GM23338 (cell line): Measurements from ENCODE around the gene CHST12. TPM values are rescaled to one million over a fixed set of nuclear protein-coding genes. Genes with fewer than 3 reads are reported as not detected.

ENCODE experiments used
- ATAC-seq: fragments of 200-7000 bp; cut with Tn5 transposase; 3 replicates; pipeline ENCODE4 v1.9.1; 2020
- DNase-seq: peaks from one replicate; pipeline ENCODE4 v3.0.0-alpha.2; 2015; ENCODE audit warnings: low spot score
- H2AFZ ChIP-seq: fragments of 200-600 bp; sonication (generic); 2 replicates; pipeline ENCODE4 v1.8.0; 2016; ENCODE audit warnings: antibody characterized with exemption, mild to moderate bottlenecking, moderate library complexity
- H3F3A ChIP-seq: fragments of 200-600 bp; sonication (generic); replicated peaks from 2 replicates; pipeline ENCODE4 v1.8.0; 2017; ENCODE audit warnings: antibody characterized with exemption, mixed run types, low read depth
- H3K27ac ChIP-seq: fragments of 200-600 bp; sonication (generic); 2 replicates; pipeline ENCODE4 v1.6.1; 2016; ENCODE audit warnings: low read depth
- H3K27me3 ChIP-seq: fragments of 200-600 bp; sonication (generic); 2 replicates; pipeline ENCODE4 v1.8.0; 2016; ENCODE audit warnings: mild to moderate bottlenecking, mixed run types, moderate library complexity; ENCODE audit not compliant: insufficient read depth
- H3K36me3 ChIP-seq: fragments of 200-600 bp; sonication (generic); 2 replicates; pipeline ENCODE4 v1.8.0; 2016; ENCODE audit warnings: mild to moderate bottlenecking; ENCODE audit not compliant: insufficient read depth
- H3K4me1 ChIP-seq: fragments of 200-600 bp; sonication (generic); 2 replicates; pipeline ENCODE4 v1.8.0; 2016; ENCODE audit warnings: mild to moderate bottlenecking, moderate library complexity; ENCODE audit not compliant: insufficient read depth
- H3K4me2 ChIP-seq: fragments of 200-600 bp; sonication (generic); 2 replicates; pipeline ENCODE4 v1.7.1; 2017; ENCODE audit warnings: mixed run types
- H3K4me3 ChIP-seq: fragments of 200-600 bp; sonication (generic); 2 replicates; pipeline ENCODE4 v1.6.1; 2016; ENCODE audit warnings: mixed run types
- H3K79me2 ChIP-seq: fragments of 200-600 bp; sonication (generic); replicated peaks from 2 replicates; pipeline ENCODE4 v1.8.0; 2017; ENCODE audit warnings: mild to moderate bottlenecking; ENCODE audit not compliant: insufficient read depth
- H3K9me2 ChIP-seq: fragments of 200-600 bp; sonication (generic); 2 replicates; pipeline ENCODE4 v1.8.0; 2017; ENCODE audit not compliant: insufficient read depth
- H4K20me1 ChIP-seq: fragments of 200-600 bp; sonication (generic); replicated peaks from 2 replicates; pipeline ENCODE4 v1.8.0; 2017; ENCODE audit warnings: mild to moderate bottlenecking; ENCODE audit not compliant: insufficient read depth
- H3K27ac Mint-ChIP-seq: 2 replicates; pipeline ENCODE4 v1.8.0; 2020; ENCODE audit warnings: inconsistent platforms, mild to moderate bottlenecking, moderate library complexity, mixed read lengths
- H3K27me3 Mint-ChIP-seq: 3 replicates; pipeline ENCODE4 v1.8.0; 2022; ENCODE audit warnings: low read depth, mild to moderate bottlenecking, moderate library complexity, mixed read lengths, inconsistent platforms; ENCODE audit not compliant: insufficient read depth, poor library complexity
- H3K36me3 Mint-ChIP-seq: 3 replicates; pipeline ENCODE4 v1.8.0; 2021; ENCODE audit warnings: low read depth, mild to moderate bottlenecking, inconsistent platforms, moderate library complexity, mixed read lengths
- H3K4me1 Mint-ChIP-seq: 3 replicates; pipeline ENCODE4 v1.8.0; 2020; ENCODE audit warnings: mild to moderate bottlenecking, inconsistent platforms, mixed read lengths
- H3K4me3 Mint-ChIP-seq: 3 replicates; pipeline ENCODE4 v1.8.0; 2021; ENCODE audit warnings: moderate library complexity, mild to moderate bottlenecking, inconsistent platforms, mixed read lengths
- H3K9me3 Mint-ChIP-seq: 3 replicates; pipeline ENCODE4 v1.8.0; 2020; ENCODE audit warnings: moderate library complexity, mild to moderate bottlenecking, inconsistent platforms, mixed read lengths
- CREB1 ChIP-seq: fragments of 250-450 bp; sonication (Bioruptor Pico); IDR thresholded peaks from 2 replicates; pipeline ENCODE4 v1.5.0; 2020; ENCODE audit warnings: low read depth, mild to moderate bottlenecking, moderate library complexity
- CTCF ChIP-seq, 2 experiments: fragments of 200-600 bp in 1 of 2; sonication (generic) in 1 of 2; conservative IDR thresholded peaks; 2 replicates each; pipeline versions ENCODE4 v1.5.1 to v1.6.1; 2016 to 2017; ENCODE audit warnings: antibody characterized with exemption in 2 of 2, low read depth in 2 of 2, mild to moderate bottlenecking in 2 of 2, moderate library complexity in 1 of 2
- ETS1 ChIP-seq: IDR thresholded peaks from 2 replicates; pipeline ENCODE4 v1.6.1; 2016; ENCODE audit warnings: antibody characterized with exemption
- EZH2 ChIP-seq: fragments of 200-600 bp; sonication (generic); IDR thresholded peaks from one replicate; pipeline ENCODE4 v1.8.0; 2017; ENCODE audit warnings: antibody characterized with exemption, mild to moderate bottlenecking, low read depth; ENCODE audit not compliant: unreplicated experiment
- EZH2phosphoT487 ChIP-seq: fragments of 200-600 bp; sonication (generic); IDR thresholded peaks from one replicate; pipeline ENCODE4 v1.8.1; 2018; ENCODE audit warnings: antibody characterized with exemption; ENCODE audit not compliant: unreplicated experiment
- JUNB ChIP-seq: IDR thresholded peaks from one replicate; pipeline ENCODE4 v1.6.1; 2016; ENCODE audit warnings: antibody characterized with exemption; ENCODE audit not compliant: unreplicated experiment
- NANOG ChIP-seq: IDR thresholded peaks from 2 replicates; pipeline ENCODE4 v1.6.1; 2016; ENCODE audit warnings: antibody characterized with exemption, borderline replicate concordance
- POLR2AphosphoS5 ChIP-seq: IDR thresholded peaks from 2 replicates; pipeline ENCODE4 v1.6.1; 2016; ENCODE audit warnings: antibody characterized with exemption, low read depth
- REST ChIP-seq: IDR thresholded peaks from one replicate; pipeline ENCODE4 v1.6.1; 2018; ENCODE audit warnings: antibody characterized with exemption; ENCODE audit not compliant: unreplicated experiment
- STAT1 ChIP-seq: IDR thresholded peaks from one replicate; pipeline ENCODE4 v1.6.1; 2016; ENCODE audit warnings: antibody characterized with exemption; ENCODE audit not compliant: unreplicated experiment
- ZNF114 ChIP-seq: fragments of 250-450 bp; sonication (Bioruptor Pico); IDR thresholded peaks from 2 replicates; pipeline ENCODE4 v1.5.0; 2020; ENCODE audit warnings: mild to moderate bottlenecking, moderate library complexity
- ZNF331 ChIP-seq: fragments of 250-450 bp; sonication (Bioruptor Pico); IDR thresholded peaks from 2 replicates; pipeline ENCODE4 v1.5.0; 2020; ENCODE audit warnings: low read depth, mild to moderate bottlenecking, moderate library complexity
- ZNF462 ChIP-seq: fragments of 250-450 bp; sonication (Bioruptor Pico); IDR thresholded peaks from 2 replicates; pipeline ENCODE4 v1.5.0; 2020; ENCODE audit warnings: mild to moderate bottlenecking, moderate library complexity
- polyA plus RNA-seq: library from polyadenylated mRNA; unstranded; fragments of >200 nt; fragmentation: Nextera tagmentation; extraction: Ambion mirVana; gene quantifications from 2 replicates; pipeline ENCODE4 v1.2.1, GENCODE V29; 2016
- total RNA-seq: library from RNA; depleted of rRNA; stranded (reverse); fragments of >200 nt; shearing (Covaris generic); gene quantifications from 2 replicates; pipeline ENCODE4 v1.2.3, GENCODE V29; 2014

Gene CHST12
- total and polyA plus RNA-seq, 2 experiments from 2014 or later: 10.1 to 14.6 TPM

- Histone ChIP-seq H3K4me2 (no peak overlapping the region), H3K27ac (no peak overlapping the region), H4K20me1 (peaks cover 6% of the 10 kb centered on the region), H3K36me3 (no peaks in the 10 kb centered on the region), H3F3A (peaks cover 22% of the 10 kb centered on the region; the same call in 1 of the 2 replicates), H2AFZ (no peak overlapping the region), H3K4me1 (peaks cover 15% of the 10 kb centered on the region), H3K9me2 (no peaks in the 10 kb centered on the region), H3K79me2 (peaks cover 49% of the 10 kb centered on the region), H3K4me3 (no peak overlapping the region), H3K27me3 (no peaks in the 10 kb centered on the region)
- Mint-ChIP-seq H3K4me1 (peaks cover 33% of the 10 kb centered on the region), H3K4me3 (peak overlapping the region; percentile 71), H3K27me3 (peaks cover 10% of the 10 kb centered on the region), H3K9me3 (no peaks in the 10 kb centered on the region), H3K27ac (no peak overlapping the region), H3K36me3 (no peaks in the 10 kb centered on the region; the same call in 2 of the 3 replicates)
- DNase-seq (no peak), ATAC-seq (no peak)
- TF ChIP-seq STAT1: no peak
- TF ChIP-seq POLR2AphosphoS5: no peak
- no peak for TF ChIP-seq NANOG
- TF ChIP-seq EZH2phosphoT487: no peak
- no peak for TF ChIP-seq EZH2
- no peak for TF ChIP-seq ZNF331 (CRISPR knock-in tag)
- TF ChIP-seq ZNF114 (CRISPR knock-in tag): no peak
- TF ChIP-seq ZNF462 (CRISPR knock-in tag): no peak
- no peak for TF ChIP-seq JUNB
- no peak for TF ChIP-seq ETS1
- TF ChIP-seq CTCF (conservative IDR thresholded peaks at IDR 0.05; ENCODE audit: low read depth in 2 of 2): no peak
- no peak for TF ChIP-seq CREB1
- TF ChIP-seq REST: no peak
These were observed 1.8 kb downstream of the CHST12 start for GRCh38 chr7:2405201-2405600.
